GM12878 (cell line): ENCODE measurements around the gene RAPGEF3.

ENCODE experiments used
- BHLHE40 ChIP-seq, 2 experiments: fragments of 450-650 bp in 1 of 2; IDR thresholded peaks; 2 replicates each; pipeline ENCODE4 v1.6.1; 2011 to 2017; ENCODE audit warnings: low read depth in 2 of 2, borderline replicate concordance in 1 of 2, improper control_type of control experiment in 1 of 2, low read length in 1 of 2, mild to moderate bottlenecking in 1 of 2
- CREB1 ChIP-seq: IDR thresholded peaks from 2 replicates; pipeline ENCODE4 v1.6.1; 2012; ENCODE audit warnings: low read depth, mild to moderate bottlenecking, inconsistent platforms
- CTCF ChIP-seq, 3 experiments: IDR thresholded peaks in 2 of 3; conservative IDR thresholded peaks in 1 of 3; 2 replicates each; pipeline ENCODE4 v1.5.1; 2011; ENCODE audit warnings: low read depth in 3 of 3, low read length in 3 of 3, mild to moderate bottlenecking in 3 of 3, control low read depth in 2 of 3, moderate library complexity in 2 of 3, inconsistent platforms in 1 of 3, mixed read lengths in 1 of 3; ENCODE audit not compliant: control insufficient read depth in 2 of 3, insufficient read depth in 1 of 3; ENCODE audit errors: extremely low read depth in 1 of 3

- no peak for TF ChIP-seq CREB1
- no peak for TF ChIP-seq CTCF (IDR thresholded peaks at IDR 0.05 in 2 of 3, conservative IDR thresholded peaks at IDR 0.05 in 1 of 3; ENCODE audit: control insufficient read depth in 2 of 3, extremely low read depth in 1 of 3, insufficient read depth in 1 of 3, low read depth in 3 of 3, low read length in 3 of 3)
- no peak for TF ChIP-seq BHLHE40 (IDR thresholded peaks at IDR 0.05; ENCODE audit: borderline replicate concordance in 1 of 2, low read depth in 2 of 2, low read length in 1 of 2)
Observed at GRCh38 chr12:47722136-47722834, 36.4 kb downstream of the RAPGEF3 start.
